HG03039 (cell line): ENCODE data around the gene PLCH2.

Source experiments
- ATAC-seq: cut with Tn5 transposase; IDR thresholded peaks from one replicate; pipeline ENCODE4 v1.9.1; 2021; ENCODE audit warnings: mild to moderate bottlenecking, moderate library complexity; ENCODE audit not compliant: unreplicated experiment

PLCH2 gene

GRCh38 chr1:2460996-2461751 is 14.9 kb upstream of the PLCH2 start:
- no peak for ATAC-seq

GRCh38 chr1:2462819-2463218 is 13.3 kb upstream of the PLCH2 start:
- no peak for ATAC-seq

GRCh38 chr1:2463396-2463795 is 12.7 kb upstream of the PLCH2 start:
- ATAC-seq: no peak

DNA sequence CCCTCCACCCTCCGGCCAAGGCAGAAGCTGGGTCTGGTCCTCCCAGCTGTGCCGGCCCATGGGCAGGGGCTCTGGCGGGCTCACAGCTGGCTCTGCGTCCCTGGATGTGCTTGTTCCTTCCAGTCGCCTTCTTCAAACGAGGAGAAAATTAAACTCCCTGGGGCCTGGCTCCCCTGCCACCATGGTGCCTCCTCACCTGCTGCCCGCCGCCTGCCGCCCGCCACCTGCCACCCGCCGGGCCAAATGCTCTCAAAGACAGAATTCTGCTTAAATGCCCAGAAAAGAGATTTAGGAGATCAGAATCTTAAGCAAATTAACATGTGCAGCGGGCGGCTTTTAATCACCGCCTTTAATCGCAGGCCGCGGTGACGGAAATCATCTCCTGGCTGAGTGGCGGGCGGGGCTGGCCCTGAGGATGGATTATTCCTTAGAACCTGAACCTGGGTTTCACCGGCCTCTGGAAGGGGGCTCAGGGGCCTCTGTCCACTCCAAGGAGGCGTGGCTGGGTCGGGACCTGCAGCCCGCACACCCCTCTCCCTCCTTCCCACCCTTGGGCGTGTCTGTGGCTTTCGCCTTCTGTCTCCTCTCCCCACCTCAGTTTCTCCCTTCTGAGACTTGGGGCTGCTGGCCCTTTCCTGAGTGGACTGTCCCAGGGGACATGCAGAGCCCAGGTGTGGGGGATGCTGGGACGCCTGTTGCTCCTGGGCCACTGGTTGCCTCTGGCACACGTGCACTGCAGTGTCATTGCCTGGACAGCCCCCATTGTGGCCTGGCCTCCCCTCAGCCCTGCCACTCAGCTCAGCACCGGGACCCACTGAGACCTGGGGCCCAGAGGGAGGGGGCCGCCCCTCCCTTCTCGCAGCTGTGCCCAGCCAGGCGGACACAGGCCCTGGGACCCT is 10.5 kb upstream of the PLCH2 start:
- ATAC-seq: no peak

- no peak for ATAC-seq
Measured at GRCh38 chr1:2466270-2466665, 9.8 kb upstream of the PLCH2 start.

DNA sequence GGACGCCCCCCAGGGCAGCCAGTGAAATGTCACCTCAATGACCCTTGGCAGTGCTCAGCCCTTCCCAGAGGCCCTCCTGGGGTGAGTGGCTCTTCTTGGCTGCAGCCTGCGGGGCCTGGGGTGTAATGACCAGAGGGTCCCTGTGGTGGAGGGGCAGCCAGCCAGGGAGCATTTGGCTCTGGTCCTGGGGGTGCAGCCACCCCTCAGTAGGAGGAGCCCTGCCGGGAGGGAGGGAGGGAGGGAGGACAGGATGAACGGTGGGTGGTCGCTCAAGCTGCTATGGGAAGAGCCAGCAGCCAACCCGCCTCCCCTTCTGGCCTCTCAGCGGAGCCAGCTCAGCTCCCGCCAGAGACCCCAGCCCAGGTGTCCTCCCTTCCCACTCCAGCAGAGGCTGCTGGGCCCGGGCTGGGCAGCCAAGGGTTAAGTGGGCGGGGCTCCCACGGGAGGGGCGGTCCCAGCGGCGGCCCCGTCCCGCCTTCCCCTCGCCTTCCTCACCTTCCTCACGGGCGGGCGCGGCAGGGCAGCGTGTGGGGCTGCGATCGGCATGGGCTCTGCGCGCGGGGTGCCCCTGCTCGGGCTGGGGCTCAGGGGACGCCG is 9.0 kb upstream of the PLCH2 start:
- ATAC-seq: no peak

DNA sequence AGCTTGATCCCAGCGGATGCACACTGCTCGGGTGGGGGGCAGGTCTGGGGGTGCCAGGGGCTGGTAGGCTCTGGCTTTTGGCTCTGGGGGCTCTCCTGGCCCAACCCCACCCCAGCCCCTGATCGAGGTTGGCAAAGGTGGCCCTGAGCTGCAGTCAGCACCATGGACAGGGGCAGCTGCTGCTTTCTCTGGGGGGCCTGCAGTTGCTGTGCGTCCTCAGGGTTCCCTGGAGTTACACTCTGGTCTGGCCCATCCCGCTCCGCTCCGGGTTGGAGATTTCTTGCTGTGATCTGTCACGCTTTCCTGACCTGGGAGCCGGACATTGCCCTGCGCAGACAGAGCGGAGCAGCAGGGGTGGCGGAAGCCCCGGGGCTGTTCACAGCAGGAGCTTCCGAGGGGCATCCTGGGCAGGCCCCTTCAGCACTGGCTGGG is 8.0 kb upstream of the PLCH2 start:
- ATAC-seq: no peak

DNA sequence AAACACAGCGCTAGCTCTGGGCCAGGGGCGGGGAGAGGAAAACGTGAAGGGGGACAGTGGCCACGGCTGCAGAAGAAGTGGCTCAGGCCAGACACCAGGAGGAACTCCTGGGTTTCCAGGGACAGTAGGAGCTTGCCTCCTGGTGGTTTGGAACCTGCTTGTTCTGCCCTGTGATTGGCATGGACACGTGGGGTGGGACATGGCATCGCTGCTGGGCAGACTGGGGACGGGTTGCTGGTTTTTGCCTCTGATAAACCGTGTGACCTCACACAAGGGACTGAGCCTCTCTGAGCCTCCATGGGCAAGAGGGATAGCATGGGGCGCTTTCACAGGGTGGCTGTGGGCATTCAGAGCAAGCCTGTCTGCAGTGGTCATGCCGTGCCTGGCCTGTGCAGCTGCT is 7.5 kb upstream of the PLCH2 start:
- no peak for ATAC-seq

- ATAC-seq: no peak
Measured at GRCh38 chr1:2469103-2469940, 6.8 kb upstream of the PLCH2 start.

GRCh38 chr1:2470290-2471158 is 5.6 kb upstream of the PLCH2 start:
- no peak for ATAC-seq

- no peak for ATAC-seq
Measured at GRCh38 chr1:2471159-2471471, 5.0 kb upstream of the PLCH2 start.

- ATAC-seq: no peak
Measured at GRCh38 chr1:2471587-2472001, 4.5 kb upstream of the PLCH2 start.

GRCh38 chr1:2472109-2472508 is 4.0 kb upstream of the PLCH2 start:
- ATAC-seq: no peak

- ATAC-seq: no peak
Measured at GRCh38 chr1:2472561-2473177, 3.4 kb upstream of the PLCH2 start.

DNA sequence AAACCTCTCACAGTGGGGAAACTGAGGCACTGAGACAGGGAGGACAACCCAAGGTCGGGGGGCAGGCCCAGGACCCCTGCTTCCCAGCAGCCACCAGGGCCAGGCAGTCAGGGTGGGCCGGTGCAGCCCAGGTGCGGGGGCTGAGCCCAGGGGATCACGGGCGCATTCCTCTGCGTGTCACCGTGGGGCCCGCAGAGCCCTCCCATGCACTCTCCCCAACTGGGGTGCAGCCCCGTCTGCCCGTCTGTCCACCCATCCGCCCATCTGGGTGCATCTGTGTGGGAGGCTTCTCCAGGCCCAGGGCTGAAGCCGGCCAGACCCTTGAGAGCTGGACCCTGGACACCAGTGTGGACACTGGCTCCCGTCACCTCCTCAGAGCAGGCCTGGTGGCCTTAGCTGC is 2.9 kb upstream of the PLCH2 start:
- ATAC-seq: no peak

DNA sequence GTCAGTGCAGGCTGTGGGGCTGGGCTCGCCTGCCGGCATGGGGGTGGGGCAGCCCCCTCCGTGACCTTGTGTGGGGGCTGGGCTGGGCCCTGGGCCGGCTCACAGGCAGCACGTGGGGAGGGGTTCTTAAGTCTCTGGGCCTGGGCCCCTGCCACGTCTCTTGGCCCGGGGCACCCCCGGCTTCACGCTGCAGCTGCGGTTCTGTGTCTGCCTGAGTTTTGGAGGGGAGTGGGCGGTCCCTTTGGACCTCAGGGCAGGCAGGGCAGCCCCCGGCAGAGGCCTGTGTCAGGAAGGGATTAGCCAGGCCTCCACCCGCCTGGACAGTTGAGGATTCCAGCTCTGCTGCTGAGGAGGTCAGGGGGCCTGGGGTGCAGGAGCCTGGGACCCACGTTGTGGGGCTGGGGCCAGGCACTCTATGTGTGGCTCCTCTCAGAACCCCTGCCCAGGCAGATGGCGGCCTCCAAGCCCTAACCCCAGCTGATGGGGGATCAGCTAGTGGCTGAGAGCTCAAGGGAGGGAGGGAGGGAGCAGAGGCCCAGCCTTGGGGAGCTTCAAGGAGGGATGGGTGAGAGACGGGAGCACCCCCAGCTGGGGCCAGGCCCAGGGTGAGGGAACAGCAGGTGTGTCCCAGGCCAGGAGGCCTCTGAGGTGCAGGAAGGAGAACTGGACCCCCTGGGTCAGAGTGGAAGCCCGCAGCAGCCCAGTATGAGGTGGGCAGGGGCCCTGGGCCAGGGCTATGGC is 1.8 kb upstream of the PLCH2 start:
- no peak for ATAC-seq

DNA sequence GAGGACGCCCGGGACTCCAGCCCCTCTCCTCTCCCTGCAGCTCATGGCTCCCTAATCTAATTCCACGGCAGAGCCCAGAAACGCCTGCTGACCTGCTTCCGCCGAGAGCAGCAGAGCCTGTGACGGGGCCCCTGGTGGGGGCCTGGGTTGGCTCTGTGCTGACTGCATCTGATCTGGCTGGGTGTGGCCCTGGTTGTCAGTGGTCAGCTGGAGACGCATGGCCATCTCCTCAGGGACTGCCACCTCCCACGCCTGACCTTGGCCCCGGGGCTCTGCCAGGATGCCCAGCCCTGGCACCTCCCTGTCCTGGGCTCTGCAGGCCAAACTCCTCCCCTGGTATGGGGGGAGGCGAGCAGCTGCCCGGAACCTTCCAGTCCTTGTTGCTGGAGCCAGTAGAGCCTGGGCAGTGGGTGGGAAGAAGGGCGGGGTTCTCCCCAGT is 1.1 kb upstream of the PLCH2 start:
- ATAC-seq: no peak

GRCh38 chr1:2475571-2475970 is 518 bp upstream of the PLCH2 start:
- ATAC-seq: no peak

DNA sequence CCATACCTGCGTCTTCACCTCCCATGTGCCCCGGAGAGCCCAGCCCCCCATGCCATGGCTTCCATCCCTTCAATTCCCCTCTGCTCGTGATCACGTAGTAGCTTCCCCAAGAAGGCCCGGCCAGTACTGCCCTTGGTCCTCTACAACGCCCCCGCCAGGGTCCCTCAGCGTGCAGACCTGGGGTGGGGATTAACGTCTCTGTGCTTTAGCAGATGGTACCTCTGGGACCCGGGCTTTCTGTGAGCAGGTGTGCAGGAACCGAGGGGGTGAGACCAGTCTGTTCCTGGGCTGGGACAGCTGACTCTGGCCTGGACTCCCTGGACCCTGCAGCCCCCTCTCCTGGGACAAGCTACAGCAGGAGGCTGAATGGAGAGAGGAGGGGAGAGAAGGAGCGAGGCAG is 1.2 kb downstream of the PLCH2 start:
- ATAC-seq: no peak
